Measurements from ENCODE around the gene ASF1B. TPM values are rescaled to one million over a fixed set of nuclear protein-coding genes. Genes with fewer than 3 reads are reported as not detected.
A peak's percentile ranks its signal among the peaks of the same experiment; 100 is the strongest.

ASF1B gene
- polyA plus RNA-seq, 4 donors: 3.1 to 26.2 (median 10.3) TPM

- no peaks in the 10 kb centered on the region for H3K9me3 ChIP-seq (ENCODE audit: control insufficient read depth in 2 of 2, insufficient read depth in 1 of 2, low read depth in 1 of 2, low read length in 1 of 2)
- 83 to 84% (median 84%) methylated on average over 18 of the region's 18 CpGs for WGBS, 3 donors
- DNase-seq (no peak), FAIRE-seq (no peak)
- no peak overlapping the region for H3K4me3 ChIP-seq (ENCODE audit: low read depth in 1 of 3, low read length in 3 of 3)
- H3K27ac ChIP-seq (ENCODE audit: low read depth in 1 of 3, low read length in 2 of 3): peak overlapping the region in 1 of 3 donors; percentile 67
- no peaks in the 10 kb centered on the region for H3K27me3 ChIP-seq (ENCODE audit: control insufficient read depth in 3 of 3, insufficient read depth in 3 of 3, low read length in 3 of 3)
- peaks cover 1 to 29% (median 17%) of the 10 kb centered on the region in 3 donors for H3K4me1 ChIP-seq (ENCODE audit: control insufficient read depth in 3 of 3, insufficient read depth in 2 of 3, low read depth in 1 of 3, low read length in 2 of 3)
- peaks cover 0 to 23% (median 0%) of the 10 kb centered on the region in 3 donors for H3K36me3 ChIP-seq (ENCODE audit: control insufficient read depth in 3 of 3, insufficient read depth in 2 of 3, low read depth in 1 of 3, low read length in 3 of 3)
Observed at GRCh38 chr19:14113762-14114414, 22.5 kb downstream of the ASF1B start.

- Histone ChIP-seq H3K4me1 (ENCODE audit: control insufficient read depth in 3 of 3, insufficient read depth in 2 of 3, low read depth in 1 of 3, low read length in 2 of 3) (peaks cover 0 to 22% (median 17%) of the 10 kb centered on the region in 3 donors), H3K36me3 (ENCODE audit: control insufficient read depth in 3 of 3, insufficient read depth in 2 of 3, low read depth in 1 of 3, low read length in 3 of 3) (peaks cover 0 to 25% (median 0%) of the 10 kb centered on the region in 3 donors), H3K4me3 (ENCODE audit: low read depth in 1 of 3, low read length in 3 of 3) (no peak overlapping the region), H3K27me3 (ENCODE audit: control insufficient read depth in 3 of 3, insufficient read depth in 3 of 3, low read length in 3 of 3) (no peaks in the 10 kb centered on the region), H3K27ac (ENCODE audit: low read depth in 1 of 3, low read length in 2 of 3) (peak overlapping the region in 2 of 3 donors; percentile 42 to 67), H3K9me3 (ENCODE audit: control insufficient read depth in 2 of 2, insufficient read depth in 1 of 2, low read depth in 1 of 2, low read length in 1 of 2) (no peaks in the 10 kb centered on the region)
- 52 to 66% (median 61%) methylated on average over 12 of the region's 12 CpGs for WGBS, 3 donors
- FAIRE-seq (no peak), DNase-seq (no peak)
Observed at GRCh38 chr19:14112809-14113385, 23.5 kb downstream of the ASF1B start.

DNA sequence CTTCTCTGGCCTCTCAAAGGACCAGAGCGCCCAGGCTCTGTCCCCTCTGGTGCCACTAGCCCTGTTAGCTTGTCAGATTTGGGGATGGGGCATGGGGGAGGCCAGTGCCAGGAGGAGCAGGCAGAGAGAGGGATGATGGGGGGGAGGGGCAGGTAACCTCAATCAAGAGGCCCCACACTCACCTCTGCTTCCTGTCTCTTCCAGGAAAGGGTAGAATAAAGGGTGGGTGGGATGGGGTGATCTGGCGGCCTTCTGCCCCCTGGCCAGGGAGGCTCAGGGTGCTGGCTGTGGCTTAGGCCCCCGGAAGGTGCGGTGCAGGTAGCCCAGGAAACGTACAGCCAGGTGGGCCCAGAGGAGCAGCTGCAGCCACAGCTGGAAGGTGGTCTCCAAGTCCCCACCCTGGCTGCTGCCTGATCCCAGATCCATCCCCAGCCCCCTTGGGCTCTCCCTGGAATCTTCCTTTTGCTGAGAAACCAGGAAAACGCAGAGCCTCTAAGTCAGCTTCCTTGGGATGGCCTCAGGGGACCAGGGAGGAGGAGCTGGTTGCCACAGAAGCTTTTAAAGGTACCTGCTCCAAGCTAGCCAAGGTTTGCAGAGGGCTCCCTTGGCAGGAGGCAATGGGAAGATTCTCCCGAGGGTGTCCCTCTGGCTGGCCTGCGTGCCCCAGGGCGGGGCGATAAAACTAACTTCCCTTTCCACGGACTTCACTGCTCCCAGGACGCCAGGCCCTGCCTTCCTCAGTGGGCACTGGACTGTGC is 24.2 kb downstream of the ASF1B start:
- H3K9me3 ChIP-seq (ENCODE audit: control insufficient read depth in 2 of 2, insufficient read depth in 1 of 2, low read depth in 1 of 2, low read length in 1 of 2): no peaks in the 10 kb centered on the region
- 64 to 86% (median 70%) methylated on average over 9 to 12 of the region's 12 CpGs for WGBS, 3 donors
- H3K36me3 ChIP-seq (ENCODE audit: control insufficient read depth in 3 of 3, insufficient read depth in 2 of 3, low read depth in 1 of 3, low read length in 3 of 3): peaks cover 0 to 31% (median 0%) of the 10 kb centered on the region in 3 donors
- peaks cover 0 to 22% (median 17%) of the 10 kb centered on the region in 3 donors for H3K4me1 ChIP-seq (ENCODE audit: control insufficient read depth in 3 of 3, insufficient read depth in 2 of 3, low read depth in 1 of 3, low read length in 2 of 3)
- H3K27me3 ChIP-seq (ENCODE audit: control insufficient read depth in 3 of 3, insufficient read depth in 3 of 3, low read length in 3 of 3): no peaks in the 10 kb centered on the region
- peak overlapping the region in 2 of 3 donors; percentile 37 to 67 for H3K27ac ChIP-seq (ENCODE audit: low read depth in 1 of 3, low read length in 2 of 3)
- no peak overlapping the region for H3K4me3 ChIP-seq (ENCODE audit: low read depth in 1 of 3, low read length in 3 of 3)
- FAIRE-seq (no peak), DNase-seq (no peak)

DNA sequence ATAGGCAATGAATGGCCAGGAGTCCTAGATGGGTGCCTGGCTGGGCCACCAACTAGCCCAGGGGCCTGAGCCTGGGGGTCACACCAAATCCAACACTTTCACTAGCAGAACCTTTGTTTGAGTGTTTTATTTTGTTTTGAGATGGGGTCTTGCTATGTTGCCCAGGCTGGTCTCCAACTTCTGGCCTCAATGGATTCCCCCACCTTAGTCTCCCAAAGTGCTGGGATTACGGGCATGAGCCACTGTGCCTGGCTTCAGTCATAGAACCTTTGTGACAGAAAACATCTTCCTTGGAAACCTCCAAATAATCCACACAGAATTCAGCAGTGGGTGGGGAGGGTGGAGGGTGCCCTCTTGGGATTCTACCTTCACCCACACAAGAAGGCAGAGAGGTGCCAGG is 24.9 kb downstream of the ASF1B start:
- WGBS, 3 donors: 94 to 100% (median 98%) methylated on average over 1 of the region's 1 CpG
- Histone ChIP-seq H3K9me3 (ENCODE audit: control insufficient read depth in 2 of 2, insufficient read depth in 1 of 2, low read depth in 1 of 2, low read length in 1 of 2) (no peaks in the 10 kb centered on the region), H3K27me3 (ENCODE audit: control insufficient read depth in 3 of 3, insufficient read depth in 3 of 3, low read length in 3 of 3) (no peaks in the 10 kb centered on the region), H3K4me3 (ENCODE audit: low read depth in 1 of 3, low read length in 3 of 3) (no peak overlapping the region), H3K27ac (ENCODE audit: low read depth in 1 of 3, low read length in 2 of 3) (no peak overlapping the region), H3K36me3 (ENCODE audit: control insufficient read depth in 3 of 3, insufficient read depth in 2 of 3, low read depth in 1 of 3, low read length in 3 of 3) (peaks cover 0 to 38% (median 7%) of the 10 kb centered on the region in 3 donors), H3K4me1 (ENCODE audit: control insufficient read depth in 3 of 3, insufficient read depth in 2 of 3, low read depth in 1 of 3, low read length in 2 of 3) (peaks cover 0 to 20% (median 15%) of the 10 kb centered on the region in 3 donors)
- no peak for FAIRE-seq
- no peak for DNase-seq

DNA sequence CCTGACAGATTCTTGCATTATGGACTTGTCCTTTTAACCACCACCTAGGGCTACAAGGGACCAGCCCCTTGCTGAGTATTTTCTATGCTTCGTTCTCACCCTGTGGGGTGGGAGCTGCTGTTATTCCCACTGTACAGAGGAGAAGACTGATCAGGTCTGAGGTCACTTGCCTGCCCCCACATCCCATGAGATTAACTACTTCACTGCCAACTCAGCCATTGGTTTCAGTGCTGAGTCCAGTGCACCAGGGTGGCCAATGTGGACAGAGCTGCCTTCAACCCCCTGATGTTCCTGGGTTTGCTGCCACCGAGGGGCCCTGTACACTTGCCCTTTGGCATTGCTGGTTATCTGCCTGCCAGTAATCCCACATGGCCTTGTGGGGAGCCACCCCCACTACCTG is 25.7 kb downstream of the ASF1B start:
- H3K27ac ChIP-seq (ENCODE audit: low read depth in 1 of 3, low read length in 2 of 3): no peak overlapping the region
- H3K27me3 ChIP-seq (ENCODE audit: control insufficient read depth in 3 of 3, insufficient read depth in 3 of 3, low read length in 3 of 3): no peaks in the 10 kb centered on the region
- H3K4me1 ChIP-seq (ENCODE audit: control insufficient read depth in 3 of 3, insufficient read depth in 2 of 3, low read depth in 1 of 3, low read length in 2 of 3): peaks cover 0 to 12% (median 12%) of the 10 kb centered on the region in 3 donors
- WGBS, 3 donors: 56 to 66% (median 64%) methylated on average over 2 of the region's 2 CpGs
- DNase-seq (no peak), FAIRE-seq (no peak)
- peaks cover 0 to 45% (median 7%) of the 10 kb centered on the region in 3 donors for H3K36me3 ChIP-seq (ENCODE audit: control insufficient read depth in 3 of 3, insufficient read depth in 2 of 3, low read depth in 1 of 3, low read length in 3 of 3)
- H3K4me3 ChIP-seq (ENCODE audit: low read depth in 1 of 3, low read length in 3 of 3): no peak overlapping the region
- H3K9me3 ChIP-seq (ENCODE audit: control insufficient read depth in 2 of 2, insufficient read depth in 1 of 2, low read depth in 1 of 2, low read length in 1 of 2): no peaks in the 10 kb centered on the region

DNA sequence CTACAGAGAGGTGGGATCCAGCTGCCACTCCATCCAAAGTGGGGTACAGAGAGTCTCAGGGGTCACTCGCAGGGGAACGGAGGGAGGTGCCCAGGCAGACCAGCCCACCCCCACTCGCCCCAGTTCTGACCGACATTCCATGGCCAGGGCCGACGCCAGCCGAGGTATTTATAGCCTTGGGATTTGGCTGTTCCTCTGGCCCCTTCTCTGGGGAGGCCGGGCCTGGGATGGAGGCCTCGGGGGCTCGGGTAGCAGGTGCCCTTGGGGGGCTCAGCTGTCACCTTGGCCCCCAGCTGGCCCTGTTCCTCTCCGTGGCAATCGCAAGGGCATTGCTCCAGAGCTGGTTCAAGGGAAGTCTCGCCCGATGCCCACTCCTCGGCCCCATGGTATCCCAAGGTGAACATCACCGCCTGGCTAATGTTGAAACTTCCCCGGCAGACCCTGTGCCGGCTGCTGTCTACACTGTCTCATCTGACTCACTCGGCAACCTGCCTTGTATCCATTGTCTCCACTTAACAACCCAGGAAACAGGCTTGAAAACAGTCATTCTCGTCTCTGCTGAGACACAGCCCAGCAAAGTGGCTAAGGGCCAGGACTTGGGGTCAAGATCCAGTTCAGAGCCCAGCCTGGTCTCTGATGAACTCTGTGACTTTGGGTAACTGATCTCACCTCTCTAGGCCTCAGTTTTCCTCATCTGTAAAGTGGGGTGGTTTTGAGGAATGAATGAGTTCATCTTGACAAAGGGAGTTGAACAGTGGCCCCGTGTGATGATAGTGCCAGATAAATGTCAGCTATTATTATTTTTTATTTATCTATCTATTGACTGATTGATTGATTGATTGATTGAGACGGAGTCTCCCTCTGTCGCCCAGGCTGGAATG is 28.6 kb downstream of the ASF1B start:
- H3K27ac ChIP-seq (ENCODE audit: low read depth in 1 of 3, low read length in 2 of 3): peak overlapping the region in 1 of 3 donors; percentile 3
- no peaks in the 10 kb centered on the region for H3K27me3 ChIP-seq (ENCODE audit: control insufficient read depth in 3 of 3, insufficient read depth in 3 of 3, low read length in 3 of 3)
- H3K4me3 ChIP-seq (ENCODE audit: low read depth in 1 of 3, low read length in 3 of 3): no peak overlapping the region
- peaks cover 0 to 59% (median 13%) of the 10 kb centered on the region in 3 donors for H3K36me3 ChIP-seq (ENCODE audit: control insufficient read depth in 3 of 3, insufficient read depth in 2 of 3, low read depth in 1 of 3, low read length in 3 of 3)
- FAIRE-seq: no peak
- no peak for DNase-seq
- WGBS, 3 donors: 84 to 88% (median 86%) methylated on average over 23 of the region's 23 CpGs
- peaks cover 0 to 4% (median 2%) of the 10 kb centered on the region in 3 donors for H3K4me1 ChIP-seq (ENCODE audit: control insufficient read depth in 3 of 3, insufficient read depth in 2 of 3, low read depth in 1 of 3, low read length in 2 of 3)
- H3K9me3 ChIP-seq (ENCODE audit: control insufficient read depth in 2 of 2, insufficient read depth in 1 of 2, low read depth in 1 of 2, low read length in 1 of 2): no peaks in the 10 kb centered on the region

DNA sequence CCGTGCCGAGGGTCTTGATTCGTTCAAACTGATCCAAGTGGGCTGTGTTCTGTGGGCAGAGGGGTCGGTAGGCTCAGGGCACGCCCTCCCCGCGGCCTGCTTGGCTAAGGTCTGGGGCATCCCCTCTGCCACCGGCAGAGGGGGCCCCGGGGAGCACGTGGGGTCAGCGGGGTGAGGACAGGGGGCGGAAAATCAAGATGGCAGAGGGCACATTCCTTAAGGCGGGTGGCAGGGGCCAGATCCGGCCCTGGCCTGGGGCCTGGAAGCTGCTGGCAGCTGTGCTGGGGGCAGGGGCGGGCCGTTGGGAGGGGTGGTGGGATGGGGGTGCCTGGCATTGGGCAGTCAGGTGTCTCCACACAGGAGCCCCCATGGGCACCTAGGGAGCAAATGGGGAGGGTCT is 29.5 kb downstream of the ASF1B start:
- no peak for FAIRE-seq
- H3K4me3 ChIP-seq (ENCODE audit: low read depth in 1 of 3, low read length in 3 of 3): no peak overlapping the region
- 90 to 93% (median 92%) methylated on average over 13 to 16 of the region's 16 CpGs for WGBS, 3 donors

DNA sequence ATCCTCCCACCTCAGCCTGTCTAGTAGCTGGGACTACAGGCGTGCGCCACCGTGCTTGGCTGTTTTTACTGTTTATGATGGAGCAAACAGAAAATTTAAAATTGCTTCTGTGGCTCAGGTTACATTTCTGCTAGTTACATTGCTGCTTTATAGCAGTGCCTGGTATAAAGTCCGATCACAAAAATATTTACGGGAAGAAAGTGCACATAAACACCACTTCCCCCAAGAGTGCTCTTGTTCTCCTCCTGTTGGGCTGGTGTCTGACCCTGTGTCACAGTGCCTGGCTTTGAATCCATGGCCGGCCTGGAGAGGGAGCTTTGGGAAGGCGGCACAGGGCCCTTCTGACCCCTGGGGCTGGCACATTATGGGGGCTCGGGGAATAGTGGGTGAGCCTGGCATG is 30.7 kb downstream of the ASF1B start:
- Histone ChIP-seq H3K27ac (ENCODE audit: low read depth in 1 of 3, low read length in 2 of 3) (peak overlapping the region in 1 of 3 donors; percentile 16), H3K36me3 (ENCODE audit: control insufficient read depth in 3 of 3, insufficient read depth in 2 of 3, low read depth in 1 of 3, low read length in 3 of 3) (peaks cover 5 to 65% (median 13%) of the 10 kb centered on the region in 3 donors)
- FAIRE-seq: no peak

More for the DNA sequence above, 29.5 kb downstream of the ASF1B start:
- Histone ChIP-seq H3K27ac (ENCODE audit: low read depth in 1 of 3, low read length in 2 of 3) (no peak overlapping the region), H3K27me3 (ENCODE audit: control insufficient read depth in 3 of 3, insufficient read depth in 3 of 3, low read length in 3 of 3) (no peaks in the 10 kb centered on the region), H3K36me3 (ENCODE audit: control insufficient read depth in 3 of 3, insufficient read depth in 2 of 3, low read depth in 1 of 3, low read length in 3 of 3) (peaks cover 5 to 60% (median 13%) of the 10 kb centered on the region in 3 donors), H3K9me3 (ENCODE audit: control insufficient read depth in 2 of 2, insufficient read depth in 1 of 2, low read depth in 1 of 2, low read length in 1 of 2) (no peaks in the 10 kb centered on the region), H3K4me1 (ENCODE audit: control insufficient read depth in 3 of 3, insufficient read depth in 2 of 3, low read depth in 1 of 3, low read length in 2 of 3) (peaks cover 0 to 2% (median 0%) of the 10 kb centered on the region in 3 donors)
- no peak for DNase-seq

More for the DNA sequence above, 30.7 kb downstream of the ASF1B start:
- WGBS, 3 donors: 74 to 82% (median 81%) methylated on average over 8 of the region's 8 CpGs
- Histone ChIP-seq H3K9me3 (ENCODE audit: control insufficient read depth in 2 of 2, insufficient read depth in 1 of 2, low read depth in 1 of 2, low read length in 1 of 2) (no peaks in the 10 kb centered on the region), H3K27me3 (ENCODE audit: control insufficient read depth in 3 of 3, insufficient read depth in 3 of 3, low read length in 3 of 3) (no peaks in the 10 kb centered on the region), H3K4me3 (ENCODE audit: low read depth in 1 of 3, low read length in 3 of 3) (no peak overlapping the region), H3K4me1 (ENCODE audit: control insufficient read depth in 3 of 3, insufficient read depth in 2 of 3, low read depth in 1 of 3, low read length in 2 of 3) (no peaks in the 10 kb centered on the region)
- DNase-seq: no peak

All from small intestine (tissue), 7 donors.